CD4-positive, alpha-beta T cell treated with Interleukin-15 for 1 hour (primary cell): ENCODE results near the gene KRT78.

Experiments used
- DNase-seq: peaks from one replicate; pipeline ENCODE4 v3.0.0-alpha.2; 2020

The KRT78 gene

GRCh38 chr12:52837781-52838608 is 10.8 kb downstream of the KRT78 start:
- no peak for DNase-seq

GRCh38 chr12:52837413-52837741 is 11.4 kb downstream of the KRT78 start:
- no peak for DNase-seq

DNA sequence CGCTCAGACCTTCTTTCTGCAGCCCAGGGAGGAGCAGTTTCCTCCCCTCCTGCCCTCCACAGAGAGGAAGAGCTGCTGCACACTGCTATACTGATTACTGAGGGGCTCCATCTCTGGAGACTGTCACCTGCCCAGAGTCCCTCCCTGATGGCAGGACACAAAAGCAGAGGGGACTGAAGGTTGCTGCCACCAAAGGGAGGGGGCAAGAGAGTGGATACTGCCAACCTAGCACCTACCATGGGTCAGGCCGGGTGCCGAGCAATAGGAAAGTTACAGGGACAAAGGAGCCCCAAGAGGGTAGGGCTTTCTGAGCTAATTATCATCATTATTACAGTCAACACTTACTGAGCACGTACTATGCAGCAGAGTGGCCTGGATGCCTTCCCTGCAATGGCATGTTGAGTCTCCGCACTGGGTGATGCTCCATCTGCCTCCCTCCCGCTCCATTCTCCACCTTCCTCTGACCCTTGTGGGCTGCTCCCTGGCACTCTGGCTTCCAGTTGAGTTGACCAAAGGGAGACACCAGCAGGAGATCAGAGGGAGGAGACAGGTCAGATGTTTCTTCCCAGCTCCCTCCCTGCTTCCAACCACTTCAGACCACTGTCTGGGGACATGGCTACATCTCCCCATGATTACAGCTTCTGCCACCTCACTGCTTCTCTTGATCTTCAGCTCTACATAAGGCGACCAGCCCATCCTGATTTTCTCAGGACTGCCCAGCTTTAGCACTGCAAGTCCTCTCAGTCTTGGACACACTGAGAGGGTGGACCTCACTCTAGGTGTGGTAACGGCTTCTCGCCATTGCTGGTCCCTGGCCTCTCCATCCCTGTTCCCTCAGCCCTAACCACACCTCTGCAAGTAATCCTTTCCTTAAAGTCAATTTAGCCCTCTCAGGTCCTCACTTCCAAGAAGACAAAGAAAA is 12.0 kb downstream of the KRT78 start:
- DNase-seq, result no peak

DNA sequence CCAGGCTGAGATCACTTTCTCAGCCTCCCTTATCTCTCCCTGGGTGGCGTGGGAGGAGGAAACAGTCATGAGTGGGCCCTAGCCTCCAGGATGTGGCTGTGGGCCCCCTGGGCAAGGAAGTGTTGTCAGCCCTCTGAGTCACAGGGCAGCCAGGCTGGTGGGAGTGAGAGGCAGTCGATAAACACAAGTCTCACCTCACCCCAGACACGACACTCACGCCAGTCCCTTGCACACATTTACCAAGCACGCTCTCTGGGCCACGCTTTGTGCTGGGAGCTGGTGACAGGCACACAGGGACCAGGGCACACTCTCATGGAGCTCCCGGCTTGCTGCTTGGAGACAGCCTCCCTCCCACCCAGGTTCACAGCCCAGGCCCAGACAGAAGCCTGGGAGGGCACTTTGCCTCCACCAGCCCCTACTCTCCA is 12.7 kb downstream of the KRT78 start:
- DNase-seq, result no peak

DNA sequence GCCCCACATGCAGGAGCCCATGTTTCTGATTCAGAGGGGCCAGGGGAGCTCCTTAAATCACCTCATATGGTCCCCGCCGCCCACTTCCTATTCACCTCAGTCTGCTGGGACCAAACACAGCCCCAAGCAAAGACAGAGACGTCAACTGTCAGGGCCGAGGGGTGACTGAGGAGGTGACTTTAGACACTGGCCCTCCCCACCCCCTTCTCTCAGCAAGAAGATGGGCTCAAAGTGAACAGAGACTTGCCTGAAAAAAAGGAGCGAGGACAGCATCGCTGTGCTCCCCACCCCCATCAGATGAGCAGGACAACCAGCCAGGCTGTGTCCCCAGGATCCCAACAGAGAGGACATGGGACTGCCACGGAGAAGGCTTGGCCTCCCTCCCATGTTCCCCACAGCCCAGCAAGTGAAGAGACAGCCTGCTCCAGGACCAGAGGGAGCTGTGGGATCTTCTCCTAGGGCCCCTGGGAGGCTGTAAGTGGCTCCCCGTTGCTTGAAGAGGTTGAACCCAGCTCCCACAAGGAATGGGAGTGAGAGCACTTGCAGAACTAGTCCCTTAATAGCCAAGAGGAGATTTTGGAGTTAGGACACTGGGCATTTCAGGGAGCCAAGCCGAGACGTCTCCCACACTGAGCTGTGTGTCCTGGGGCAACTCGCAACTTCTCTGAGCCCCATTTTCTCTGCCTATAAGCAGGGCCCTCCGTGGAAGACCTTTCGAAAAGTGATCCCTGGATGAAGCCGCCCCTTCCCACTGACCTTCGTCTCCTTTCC is 13.3 kb downstream of the KRT78 start:
- no peak for DNase-seq

GRCh38 chr12:52834727-52835001 is 14.1 kb downstream of the KRT78 start:
- DNase-seq, result no peak

GRCh38 chr12:52833922-52834726 is 14.7 kb downstream of the KRT78 start, which contains the start of gene KRT79:
TSS of gene KRT79 (minus strand) at chr12:52834311. CDS start at chr12:52834260, 51 bp downstream.
- DNase-seq, result no peak

DNA sequence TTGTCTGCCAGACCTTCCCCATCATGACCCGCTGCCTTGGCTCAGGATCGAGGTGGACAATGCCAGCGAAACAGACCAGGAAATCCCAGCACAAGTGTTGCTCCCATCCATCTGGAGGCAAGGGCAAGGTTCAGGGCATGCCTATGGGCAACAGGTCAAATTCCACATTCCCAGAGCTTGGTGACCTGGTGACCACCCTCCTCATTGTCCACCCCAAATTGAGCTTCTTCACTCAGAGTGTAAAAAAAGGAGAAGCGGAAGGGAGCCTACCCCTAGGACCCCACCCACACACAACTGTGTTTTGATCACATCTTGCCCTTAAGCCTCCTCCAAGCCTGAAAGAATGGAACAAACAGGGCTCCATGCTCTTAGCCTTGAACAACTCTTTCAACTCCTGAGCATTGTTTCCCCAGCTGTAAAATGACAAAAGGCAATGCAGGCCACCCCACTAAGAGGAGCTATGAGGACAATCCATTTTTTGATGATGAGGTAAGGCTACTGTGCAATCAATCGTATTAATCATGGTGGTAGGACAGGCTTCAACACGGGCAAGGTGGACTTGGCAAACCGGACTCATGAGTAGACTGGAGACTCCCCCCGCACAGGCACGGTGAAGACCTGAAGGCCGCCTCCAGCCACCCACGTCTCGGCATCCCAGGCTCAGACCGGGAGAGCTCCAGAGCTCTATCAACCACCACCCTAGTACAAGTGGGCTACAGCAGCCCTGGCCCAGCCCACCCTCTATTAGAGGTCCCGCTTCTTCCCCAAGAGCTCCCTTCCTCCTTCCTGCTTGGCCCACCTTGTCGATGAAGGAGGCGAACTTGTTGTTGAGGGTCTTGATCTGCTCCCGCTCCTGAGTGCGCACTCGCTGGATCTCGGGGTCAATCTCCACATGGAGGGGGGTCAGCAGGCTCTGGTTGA is 15.5 kb downstream of the KRT78 start:
- no peak for DNase-seq

GRCh38 chr12:52832451-52832850 is 16.3 kb downstream of the KRT78 start:
- no peak for DNase-seq

DNA sequence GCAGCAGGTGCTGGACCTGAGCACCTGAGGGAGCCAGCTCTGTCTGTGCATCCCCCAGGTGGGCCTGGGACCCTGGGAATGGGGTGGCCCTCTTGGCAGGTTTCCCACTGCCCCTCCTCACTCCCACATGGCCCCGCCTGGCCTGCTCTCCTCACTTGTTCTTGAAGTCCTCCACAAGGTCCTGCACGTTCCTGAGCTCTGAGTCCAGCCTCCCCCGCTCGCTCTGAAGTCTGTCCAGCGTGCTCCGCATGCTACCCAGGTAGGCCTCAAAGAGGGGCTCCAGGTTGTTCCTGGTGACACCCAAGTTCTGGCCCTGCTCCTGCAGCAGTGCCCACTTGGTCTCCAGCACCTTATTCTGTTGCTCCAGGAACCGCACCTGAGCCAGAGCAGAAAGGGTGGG is 17.5 kb downstream of the KRT78 start:
- no peak for DNase-seq

DNA sequence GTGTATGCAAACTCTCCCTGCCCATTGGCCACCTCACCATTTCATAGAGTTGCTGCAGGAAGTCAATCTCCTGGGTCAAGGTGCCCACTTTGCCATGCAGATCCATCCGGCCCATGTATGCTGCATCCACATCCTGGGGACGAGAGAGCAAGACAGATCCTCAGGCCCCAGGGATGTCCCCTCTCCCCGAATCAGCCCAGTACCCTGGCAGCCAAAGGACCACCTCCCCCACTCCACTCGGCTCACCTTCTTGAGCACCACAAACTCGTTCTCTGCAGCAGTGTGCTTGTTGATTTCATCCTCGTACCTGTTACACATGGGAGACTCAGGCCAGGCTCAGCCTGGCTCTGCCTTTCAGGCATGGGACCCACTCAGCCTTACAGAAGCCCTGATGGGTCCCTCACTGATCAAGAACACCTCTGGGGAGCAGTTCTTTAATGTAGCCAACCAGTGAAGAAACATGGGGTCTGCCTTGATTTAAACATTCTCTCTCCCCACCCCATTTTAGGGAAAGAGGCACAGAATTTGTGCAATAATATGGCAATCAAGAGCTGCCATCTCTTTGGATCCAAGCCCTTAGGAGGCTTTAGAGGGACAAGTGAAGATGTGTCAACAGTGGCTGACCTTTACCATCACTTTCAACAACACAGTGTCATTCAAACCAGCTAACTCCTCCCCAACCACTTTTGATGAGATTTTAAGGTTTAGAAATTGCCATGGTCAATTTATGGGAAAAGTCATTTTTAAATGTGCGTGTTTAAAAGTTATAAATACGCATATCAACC is 18.6 kb downstream of the KRT78 start:
- no peak for DNase-seq

GRCh38 chr12:52828591-52829021 is 20.2 kb downstream of the KRT78 start:
- DNase-seq, result no peak

DNA sequence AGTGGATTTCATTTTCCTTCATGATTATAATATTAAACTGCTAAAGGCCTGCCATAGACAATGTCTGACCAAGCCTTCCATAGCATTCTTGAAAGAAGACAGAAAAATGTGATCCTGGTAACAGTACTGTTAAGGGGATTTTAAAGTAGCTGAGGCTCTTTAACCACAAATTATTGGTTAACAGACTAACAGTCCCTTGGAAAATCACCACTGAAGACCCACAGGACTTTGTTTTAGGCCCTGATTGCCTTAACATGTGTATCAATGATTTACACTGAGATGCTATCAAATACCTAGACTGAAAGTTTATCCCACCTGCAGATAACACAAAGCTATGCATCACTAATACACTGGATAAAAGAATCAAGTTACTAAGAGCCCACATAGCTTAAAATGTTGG is 20.6 kb downstream of the KRT78 start:
- DNase-seq, result no peak

GRCh38 chr12:52827499-52828090 is 21.2 kb downstream of the KRT78 start:
- DNase-seq, result no peak

- no peak for DNase-seq
Measured at GRCh38 chr12:52826611-52827498, 21.9 kb downstream of the KRT78 start.

- no peak for DNase-seq
Measured at GRCh38 chr12:52825961-52826360, 22.8 kb downstream of the KRT78 start.

DNA sequence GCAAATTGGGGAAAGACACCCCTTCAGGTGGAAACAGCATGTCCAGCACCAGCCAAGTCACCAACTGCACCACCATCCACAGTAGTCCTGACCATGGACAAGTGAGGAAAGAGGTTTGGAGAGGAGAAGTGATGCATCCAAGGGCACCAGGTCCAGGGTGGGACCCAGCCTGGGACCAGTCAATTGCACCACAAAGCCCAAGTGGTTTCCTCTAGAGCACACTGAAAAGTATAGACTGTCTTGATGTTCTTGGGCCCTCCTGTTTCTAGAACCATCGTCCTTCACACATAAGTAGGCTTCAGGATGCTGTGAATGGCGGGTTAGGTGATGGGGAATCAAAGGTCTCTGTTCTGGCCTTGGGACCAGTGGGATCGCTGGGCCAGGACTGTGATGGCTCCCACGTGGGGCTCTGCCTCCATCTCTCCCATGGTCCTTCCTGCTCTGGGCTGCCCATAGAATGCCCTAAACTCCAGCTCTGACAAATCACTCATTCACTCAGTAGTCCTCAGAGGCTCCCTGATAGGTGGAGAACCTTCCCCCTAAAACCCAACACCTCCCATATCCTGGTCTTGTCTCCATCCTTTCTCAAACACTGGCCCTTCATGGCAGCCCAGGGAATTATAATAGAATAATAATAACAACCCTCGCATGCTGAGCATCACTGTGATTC is 23.9 kb downstream of the KRT78 start:
- no peak for DNase-seq

DNA sequence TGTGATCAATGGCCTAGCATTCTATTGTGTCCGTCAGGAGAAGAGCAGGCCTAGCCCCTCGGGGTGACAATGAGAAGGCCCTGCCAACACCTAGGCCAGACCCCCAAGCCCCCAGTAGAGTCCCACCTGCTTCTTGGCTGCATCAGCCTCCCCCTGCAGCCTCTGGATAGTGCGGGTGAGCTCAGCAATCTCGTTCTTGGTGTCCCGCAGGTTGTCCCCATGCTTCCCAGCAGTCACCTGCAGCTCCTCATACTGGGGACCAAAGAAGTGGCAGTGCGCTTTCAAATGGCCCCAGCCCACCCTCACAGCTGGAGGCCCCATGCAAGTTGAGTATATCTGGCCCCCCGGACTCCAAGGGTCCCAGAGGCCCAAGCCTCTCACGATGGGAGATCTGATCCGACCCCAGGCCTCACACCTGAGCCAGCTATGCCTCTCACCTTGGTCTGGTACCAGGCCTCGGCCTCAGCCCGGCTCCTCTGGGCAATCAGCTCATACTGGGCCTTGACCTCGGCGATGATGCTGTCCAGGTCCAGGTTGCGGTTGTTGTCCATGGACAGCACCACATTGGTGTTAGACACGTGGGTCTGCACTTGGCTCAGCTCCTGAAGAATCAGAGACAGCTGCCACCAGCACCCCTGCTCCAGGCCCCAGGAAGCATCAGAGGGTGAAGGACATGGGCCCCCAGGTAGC is 24.9 kb downstream of the KRT78 start:
- DNase-seq, result no peak
